Keratinocyte (primary cell): Measurements from ENCODE around the gene TPST2. TPM values are rescaled to one million over a fixed set of nuclear protein-coding genes. Genes with fewer than 3 reads are reported as not detected.

Source experiments
- DNase-seq: peaks from one replicate; pipeline ENCODE4 v3.0.0-alpha.2; 2011; ENCODE audit warnings: low read depth, missing footprints, low spot score
- FAIRE-seq: peaks from 2 replicates; lab custom pipeline; 2011; peaks lifted over from hg19 to GRCh38; lab: Jason Lieb, UNC
- H2AFZ ChIP-seq: 2 replicates; pipeline ENCODE4 v1.6.0; 2012; ENCODE audit warnings: low read length, control low read depth, inconsistent platforms; ENCODE audit not compliant: control insufficient read depth
- H3K27ac ChIP-seq: 2 replicates; pipeline ENCODE4 v1.5.1; 2011; ENCODE audit warnings: low read length; ENCODE audit not compliant: control insufficient read depth, insufficient read depth
- H3K27me3 ChIP-seq: 3 replicates; pipeline ENCODE4 v1.6.0; 2011; ENCODE audit warnings: low read length; ENCODE audit not compliant: control insufficient read depth, insufficient read depth; ENCODE audit errors: extremely low read depth
- H3K36me3 ChIP-seq, 2 experiments: 2 replicates in 1 of 2; 3 replicates in 1 of 2; pipeline ENCODE4 v1.5.1; 2011; ENCODE audit warnings: low read length in 2 of 2, mild to moderate bottlenecking in 1 of 2; ENCODE audit not compliant: control insufficient read depth in 2 of 2, insufficient read depth in 2 of 2; ENCODE audit errors: extremely low read depth in 1 of 2
- H3K4me1 ChIP-seq: 3 replicates; pipeline ENCODE4 v1.5.1; 2011; ENCODE audit warnings: low read length; ENCODE audit not compliant: control insufficient read depth, insufficient read depth; ENCODE audit errors: extremely low read depth
- H3K4me2 ChIP-seq: 3 replicates; pipeline ENCODE4 v1.6.0; 2011; ENCODE audit warnings: low read depth, low read length; ENCODE audit not compliant: control insufficient read depth, insufficient read depth; ENCODE audit errors: extremely low read depth
- H3K4me3 ChIP-seq, 3 experiments: fragments of 200-600 bp in 1 of 3; sonication (generic) in 1 of 3; 2 replicates in 2 of 3; 3 replicates in 1 of 3; pipeline ENCODE4 v1.5.1; 2011 to 2016; ENCODE audit warnings: low read length in 3 of 3, mild to moderate bottlenecking in 3 of 3, control low read depth in 2 of 3, inconsistent platforms in 1 of 3, low read depth in 1 of 3, mixed read lengths in 1 of 3, mixed run types in 1 of 3, moderate library complexity in 1 of 3; ENCODE audit not compliant: control insufficient read depth in 2 of 3, insufficient read depth in 2 of 3; ENCODE audit errors: extremely low read depth in 1 of 3
- H3K79me2 ChIP-seq: 2 replicates; pipeline ENCODE4 v1.6.0; 2012; ENCODE audit warnings: low read length; ENCODE audit not compliant: control insufficient read depth, insufficient read depth
- H3K9ac ChIP-seq: 3 replicates; pipeline ENCODE4 v1.6.0; 2011; ENCODE audit warnings: low read length; ENCODE audit not compliant: control insufficient read depth, insufficient read depth; ENCODE audit errors: extremely low read depth
- H3K9me1 ChIP-seq: 3 replicates; pipeline ENCODE4 v1.6.0; 2011; ENCODE audit warnings: low read length; ENCODE audit not compliant: control insufficient read depth, insufficient read depth; ENCODE audit errors: extremely low read depth
- H3K9me3 ChIP-seq: 2 replicates; pipeline ENCODE4 v1.5.1; 2012; ENCODE audit warnings: low read depth, low read length; ENCODE audit not compliant: control insufficient read depth
- H4K20me1 ChIP-seq: 3 replicates; pipeline ENCODE4 v1.6.0; 2011; ENCODE audit warnings: low read length; ENCODE audit not compliant: control insufficient read depth, insufficient read depth; ENCODE audit errors: extremely low read depth
- CTCF ChIP-seq, 3 experiments: IDR thresholded peaks in 1 of 3; conservative IDR thresholded peaks in 1 of 3; optimal IDR thresholded peaks in 1 of 3; 2 replicates in 2 of 3; 3 replicates in 1 of 3; pipeline versions ENCODE3 to v1.5.1; 2011; ENCODE audit warnings: low read length in 3 of 3, mild to moderate bottlenecking in 3 of 3, moderate library complexity in 2 of 3, control low read depth in 1 of 3, inconsistent platforms in 1 of 3; ENCODE audit not compliant: insufficient read depth in 2 of 3; ENCODE audit errors: extremely low read depth in 1 of 3
- EZH2 ChIP-seq: IDR thresholded peaks from one replicate; pipeline ENCODE4 v1.6.1; 2012; ENCODE audit warnings: inconsistent platforms, mild to moderate bottlenecking, low read length, moderate library complexity
- dilution Hi-C: fragments of 300-500 bp; cut with MboI; formaldehyde crosslinking; loops from one replicate; pipeline ENCODE4 v1.7.0; 2020; ENCODE audit warnings: low sequenced_read_pairs; ENCODE audit not compliant: extremely low pct_ligation_motif_present
- polyA plus RNA-seq, 5 experiments: library from polyadenylated mRNA; depleted of rRNA in 3 of 5; stranded (reverse) in 3 of 5; stranded (forward) in 1 of 5; unstranded in 1 of 5; fragments of >200 nt; gene quantifications; 1 replicate in 1 of 5; 2 replicates in 3 of 5; 3 replicates in 1 of 5; pipeline versions ENCODE4 v1.2.1 to v1.2.3, GENCODE V29; 2011 to 2012; ENCODE audit warnings: missing spikeins in 2 of 5, low read depth in 1 of 5, low replicate concordance in 1 of 5

Gene TPST2
- polyA plus RNA-seq, 1 donor (not counting 4 experiments of a cell fraction or from before 2014, with no cell fraction given) = 22.4 TPM

- TF ChIP-seq EZH2 = no peak
- no peak for TF ChIP-seq CTCF (optimal IDR thresholded peaks at IDR 0.05 in 1 of 3, IDR thresholded peaks at IDR 0.05 in 1 of 3, conservative IDR thresholded peaks at IDR 0.05 in 1 of 3; ENCODE audit: extremely low read depth in 1 of 3, insufficient read depth in 2 of 3, low read length in 3 of 3)
- Histone ChIP-seq H3K4me2 (no peak overlapping the region), H3K27ac (no peak overlapping the region), H3K9me3 (no peaks in the 10 kb centered on the region), H3K4me1 (peaks cover 5% of the 10 kb centered on the region), H3K9me1 (no peaks in the 10 kb centered on the region), H3K27me3 (no peaks in the 10 kb centered on the region), H3K79me2 (no peaks in the 10 kb centered on the region), H3K36me3 (no peaks in the 10 kb centered on the region), H3K9ac (no peak overlapping the region), H4K20me1 (no peaks in the 10 kb centered on the region), H2AFZ (no peak overlapping the region), H3K4me3 (no peak overlapping the region)
- DNase-seq = no peak
- no peak for FAIRE-seq
- dilution Hi-C loops = no loop called here
These were observed 11.8 kb upstream of the TPST2 start for GRCh38 chr22:26601726-26602125.

DNA sequence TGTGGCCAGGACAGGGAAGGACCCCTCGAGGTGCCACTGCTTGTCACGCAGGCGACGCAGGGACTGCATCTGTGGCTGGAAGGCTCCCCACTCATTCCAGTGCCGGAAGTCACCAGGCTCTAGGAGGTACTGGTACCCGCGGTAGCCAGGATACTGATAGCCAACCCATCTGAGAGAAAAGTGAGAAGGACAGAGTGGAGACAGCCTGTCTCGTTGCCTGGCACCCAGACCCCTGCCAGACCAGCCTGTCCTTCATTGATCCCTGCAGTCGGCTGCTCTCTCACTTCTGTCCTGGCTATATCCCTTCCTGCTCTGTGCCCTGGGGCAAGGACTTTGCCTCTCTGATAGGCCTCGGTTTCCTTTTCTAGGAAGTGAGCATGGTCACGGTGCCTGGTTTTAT is 9.6 kb upstream of the TPST2 start:
- Histone ChIP-seq H3K9me3 (no peaks in the 10 kb centered on the region), H3K4me3 (no peak overlapping the region), H3K9ac (no peak overlapping the region), H3K79me2 (no peaks in the 10 kb centered on the region), H3K4me1 (peaks cover 5% of the 10 kb centered on the region), H2AFZ (no peak overlapping the region), H3K27me3 (peaks cover 4% of the 10 kb centered on the region), H3K9me1 (no peaks in the 10 kb centered on the region), H3K36me3 (no peaks in the 10 kb centered on the region), H4K20me1 (no peaks in the 10 kb centered on the region), H3K27ac (no peak overlapping the region), H3K4me2 (no peak overlapping the region)
- TF ChIP-seq CTCF (optimal IDR thresholded peaks at IDR 0.05 in 1 of 3, IDR thresholded peaks at IDR 0.05 in 1 of 3, conservative IDR thresholded peaks at IDR 0.05 in 1 of 3; ENCODE audit: extremely low read depth in 1 of 3, insufficient read depth in 2 of 3, low read length in 3 of 3) (no peak), EZH2 (no peak)
- DNase-seq = no peak
- no peak for FAIRE-seq
- dilution Hi-C loops = no loop called here
